ENCODE results near the gene C10orf71.

DNA sequence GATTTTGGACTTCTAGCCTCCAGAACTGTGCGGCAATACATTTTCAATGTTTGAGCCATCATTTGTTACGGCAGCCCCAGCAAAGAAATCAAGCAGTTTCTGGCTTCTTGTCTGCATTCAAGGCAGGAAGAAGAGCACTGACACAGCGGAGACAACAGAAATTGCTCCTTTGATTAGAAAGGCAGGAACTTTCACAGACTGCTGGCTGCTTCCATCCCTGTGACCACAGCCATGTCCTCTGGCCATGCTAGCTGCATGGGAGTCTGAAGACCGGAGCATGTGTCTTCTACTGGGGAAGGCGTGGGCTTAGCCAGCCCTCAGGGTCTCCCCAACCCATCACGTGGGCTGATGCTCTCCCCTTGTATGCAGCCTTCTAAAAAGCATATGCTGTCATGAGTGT lies 19.1 kb downstream of the C10orf71 start:
- TF ChIP-seq TOX (CRISPR knock-in tag; IDR thresholded peaks at IDR 0.05; ENCODE audit: borderline replicate concordance) = no peak
- TF ChIP-seq ZC3H10 (CRISPR knock-in tag; IDR thresholded peaks at IDR 0.05) = no peak
- no peak for TF ChIP-seq GLIS3 (CRISPR knock-in tag; IDR thresholded peaks at IDR 0.05)
- TF ChIP-seq ZFP30 (CRISPR knock-in tag; IDR thresholded peaks at IDR 0.05) = no peak
- no peak for TF ChIP-seq ZNF8 (CRISPR knock-in tag; IDR thresholded peaks at IDR 0.05)
- no peak for TF ChIP-seq RARB (CRISPR knock-in tag; IDR thresholded peaks at IDR 0.05)
- TF ChIP-seq, protein P1, sequence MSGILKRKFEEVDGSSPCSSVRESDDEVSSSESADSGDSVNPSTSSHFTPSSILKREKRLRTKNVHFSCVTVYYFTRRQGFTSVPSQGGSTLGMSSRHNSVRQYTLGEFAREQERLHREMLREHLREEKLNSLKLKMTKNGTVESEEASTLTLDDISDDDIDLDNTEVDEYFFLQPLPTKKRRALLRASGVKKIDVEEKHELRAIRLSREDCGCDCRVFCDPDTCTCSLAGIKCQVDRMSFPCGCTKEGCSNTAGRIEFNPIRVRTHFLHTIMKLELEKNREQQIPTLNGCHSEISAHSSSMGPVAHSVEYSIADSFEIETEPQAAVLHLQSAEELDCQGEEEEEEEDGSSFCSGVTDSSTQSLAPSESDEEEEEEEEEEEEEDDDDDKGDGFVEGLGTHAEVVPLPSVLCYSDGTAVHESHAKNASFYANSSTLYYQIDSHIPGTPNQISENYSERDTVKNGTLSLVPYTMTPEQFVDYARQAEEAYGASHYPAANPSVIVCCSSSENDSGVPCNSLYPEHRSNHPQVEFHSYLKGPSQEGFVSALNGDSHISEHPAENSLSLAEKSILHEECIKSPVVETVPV (CRISPR knock-in tag; IDR thresholded peaks at IDR 0.05) = no peak
- TF ChIP-seq ISL1 (CRISPR knock-in tag; IDR thresholded peaks at IDR 0.05) = no peak

Measured in SK-N-SH treated with all-trans-retinoic acid at 6 μM for 48 hours (cell line).